HEK293 (cell line): ENCODE measurements around the gene MUC5AC.

Experiments
- CTCF ChIA-PET: fragments of 350-600 bp; formaldehyde crosslinking; extraction: SDS; loops from one replicate; lab custom pipeline; 2021; ENCODE audit warnings: antibody characterized with exemption; lab: Yijun Ruan, JAX
- POLR2A ChIA-PET: fragments of 300-600 bp; formaldehyde crosslinking; extraction: SDS; loops from one replicate; lab custom pipeline; 2020; ENCODE audit warnings: antibody characterized with exemption, inconsistent platforms; lab: Yijun Ruan, JAX
- H3K27ac ChIP-seq: fragments of 200-500 bp; sonication (Bioruptor generic); 2 replicates; pipeline ENCODE4 v1.5.1; 2014; ENCODE audit warnings: low read depth, low read length, control low read depth, inconsistent platforms; ENCODE audit errors: extremely low read depth
- H3K36me3 ChIP-seq, 2 experiments: fragments of 200-500 bp in 1 of 2; sonication (Bioruptor generic) in 1 of 2; 1 replicate in 1 of 2; 2 replicates in 1 of 2; pipeline ENCODE4 v1.5.1; 2014 to 2017; ENCODE audit warnings: inconsistent platforms in 2 of 2, low read length in 2 of 2; ENCODE audit not compliant: control insufficient read depth in 2 of 2, insufficient read depth in 1 of 2
- H3K4me1 ChIP-seq: fragments of 200-500 bp; sonication (Bioruptor generic); 2 replicates; pipeline ENCODE4 v1.5.1; 2014; ENCODE audit warnings: mild to moderate bottlenecking, low read length, inconsistent platforms; ENCODE audit not compliant: control insufficient read depth, insufficient read depth
- H3K4me3 ChIP-seq: 2 replicates; pipeline ENCODE4 v1.5.1; 2011; ENCODE audit warnings: low read depth, mild to moderate bottlenecking, control low read depth, low read length, moderate library complexity
- H3K9me3 ChIP-seq: fragments of 200-500 bp; sonication (Bioruptor generic); 2 replicates; pipeline ENCODE4 v1.5.1; 2014; ENCODE audit warnings: low read depth, low read length, inconsistent platforms; ENCODE audit not compliant: control insufficient read depth, insufficient read depth
- HOXC10 ChIP-seq: sonication (generic); formaldehyde crosslinking; IDR thresholded peaks from 2 replicates; pipeline ENCODE4 v1.8.1; 2023; ENCODE audit warnings: mild to moderate bottlenecking, missing genetic modification reagents
- REST ChIP-seq: fragments of 450-650 bp; formaldehyde crosslinking; IDR thresholded peaks from 2 replicates; pipeline ENCODE4 v1.5.1; 2016; ENCODE audit warnings: missing biosample characterization, missing genetic modification characterization
- SCRT2 ChIP-seq: fragments of 450-650 bp; formaldehyde crosslinking; IDR thresholded peaks from 2 replicates; pipeline ENCODE4 v1.5.1; 2016; ENCODE audit warnings: missing biosample characterization, missing genetic modification characterization
- SP3 ChIP-seq: fragments of 450-650 bp; formaldehyde crosslinking; IDR thresholded peaks from 2 replicates; pipeline ENCODE4 v1.5.1; 2016; ENCODE audit warnings: missing biosample characterization, missing genetic modification characterization
- TRIM28 ChIP-seq: IDR thresholded peaks from 2 replicates; pipeline ENCODE4 v1.6.1; 2011; ENCODE audit warnings: low read length, control low read depth, borderline replicate concordance
- ZNF121 ChIP-seq: fragments of 450-650 bp; formaldehyde crosslinking; IDR thresholded peaks from 2 replicates; pipeline ENCODE4 v1.5.1; 2016; ENCODE audit warnings: missing biosample characterization, missing genetic modification characterization
- ZNF239 ChIP-seq: fragments of 450-650 bp; formaldehyde crosslinking; IDR thresholded peaks from 2 replicates; pipeline ENCODE4 v1.5.1; 2016; ENCODE audit warnings: missing biosample characterization, missing genetic modification characterization
- ZNF26 ChIP-seq: fragments of 450-650 bp; formaldehyde crosslinking; IDR thresholded peaks from 2 replicates; pipeline ENCODE4 v1.5.1; 2016; ENCODE audit warnings: missing biosample characterization, missing genetic modification characterization
- ZNF341 ChIP-seq: fragments of 450-650 bp; formaldehyde crosslinking; IDR thresholded peaks from 2 replicates; pipeline ENCODE4; 2016; ENCODE audit warnings: low read depth, missing biosample characterization, missing genetic modification characterization
- ZNF350 ChIP-seq: fragments of 450-650 bp; formaldehyde crosslinking; IDR thresholded peaks from 2 replicates; pipeline ENCODE4 v1.5.0; 2017; ENCODE audit warnings: missing biosample characterization, mild to moderate bottlenecking, missing genetic modification characterization
- ZNF394 ChIP-seq: fragments of 450-650 bp; formaldehyde crosslinking; IDR thresholded peaks from 2 replicates; pipeline ENCODE4 v1.5.1; 2016; ENCODE audit warnings: missing biosample characterization, missing genetic modification characterization, mild to moderate bottlenecking, moderate library complexity, borderline replicate concordance
- ZNF433 ChIP-seq: fragments of 450-650 bp; formaldehyde crosslinking; IDR thresholded peaks from 2 replicates; pipeline ENCODE4 v1.5.1; 2016; ENCODE audit warnings: missing biosample characterization, missing genetic modification characterization, low read depth
- ZNF510 ChIP-seq: fragments of 450-650 bp; formaldehyde crosslinking; IDR thresholded peaks from 2 replicates; pipeline ENCODE4 v1.5.1; 2018; ENCODE audit warnings: mild to moderate bottlenecking, missing genetic modification characterization, missing biosample characterization; ENCODE audit not compliant: insufficient replicate concordance
- ZNF571 ChIP-seq: fragments of 450-650 bp; formaldehyde crosslinking; IDR thresholded peaks from 2 replicates; pipeline ENCODE4 v1.5.0; 2017; ENCODE audit warnings: missing biosample characterization, missing genetic modification characterization
- ZNF639 ChIP-seq: fragments of 450-650 bp; formaldehyde crosslinking; IDR thresholded peaks from 2 replicates; pipeline ENCODE4 v1.5.1; 2016; ENCODE audit warnings: missing biosample characterization, missing genetic modification characterization
- ZNF747 ChIP-seq: fragments of 450-650 bp; formaldehyde crosslinking; IDR thresholded peaks from 2 replicates; pipeline ENCODE4 v1.5.1; 2016; ENCODE audit warnings: missing biosample characterization, missing genetic modification characterization
- TF ChIP-seq, protein P1 (sequence below): fragments of 450-650 bp; IDR thresholded peaks from 2 replicates; pipeline ENCODE4 v1.5.1; 2018; ENCODE audit warnings: missing biosample characterization, mild to moderate bottlenecking, missing genetic modification characterization
- TF ChIP-seq, protein P2 (sequence below): fragments of 450-650 bp; formaldehyde crosslinking; IDR thresholded peaks from 2 replicates; pipeline ENCODE4 v1.5.1; 2016; ENCODE audit warnings: missing biosample characterization, missing genetic modification characterization, borderline replicate concordance

The MUC5AC gene

GRCh38 chr11:1178201-1178885 lies 20.6 kb downstream of the MUC5AC start:
- no peak for TF ChIP-seq HOXC10 (CRISPR knock-in tag)
- TF ChIP-seq ZNF510 (tag by site-specific recombination) = no peak
- Histone ChIP-seq H3K4me1 (no peaks in the 10 kb centered on the region), H3K4me3 (no peak overlapping the region), H3K27ac (no peak overlapping the region), H3K9me3 (no peaks in the 10 kb centered on the region), H3K36me3 (no peaks in the 10 kb centered on the region)
- POLR2A ChIA-PET = no interaction called here
- CTCF ChIA-PET = no interaction called here

GRCh38 chr11:1178906-1179305 lies 21.2 kb downstream of the MUC5AC start:
- Histone ChIP-seq H3K27ac (no peak overlapping the region), H3K4me1 (no peaks in the 10 kb centered on the region), H3K4me3 (no peak overlapping the region), H3K36me3 (no peaks in the 10 kb centered on the region), H3K9me3 (no peaks in the 10 kb centered on the region)
- ChIA-PET CTCF (no interaction called here), POLR2A (no interaction called here)
- no peak for TF ChIP-seq ZNF350 (tag by site-specific recombination)
- TF ChIP-seq ZNF747 = no peak
- TF ChIP-seq ZNF571 (tag by site-specific recombination) = no peak
- TF ChIP-seq SCRT2 = no peak
- TF ChIP-seq, protein P1, sequence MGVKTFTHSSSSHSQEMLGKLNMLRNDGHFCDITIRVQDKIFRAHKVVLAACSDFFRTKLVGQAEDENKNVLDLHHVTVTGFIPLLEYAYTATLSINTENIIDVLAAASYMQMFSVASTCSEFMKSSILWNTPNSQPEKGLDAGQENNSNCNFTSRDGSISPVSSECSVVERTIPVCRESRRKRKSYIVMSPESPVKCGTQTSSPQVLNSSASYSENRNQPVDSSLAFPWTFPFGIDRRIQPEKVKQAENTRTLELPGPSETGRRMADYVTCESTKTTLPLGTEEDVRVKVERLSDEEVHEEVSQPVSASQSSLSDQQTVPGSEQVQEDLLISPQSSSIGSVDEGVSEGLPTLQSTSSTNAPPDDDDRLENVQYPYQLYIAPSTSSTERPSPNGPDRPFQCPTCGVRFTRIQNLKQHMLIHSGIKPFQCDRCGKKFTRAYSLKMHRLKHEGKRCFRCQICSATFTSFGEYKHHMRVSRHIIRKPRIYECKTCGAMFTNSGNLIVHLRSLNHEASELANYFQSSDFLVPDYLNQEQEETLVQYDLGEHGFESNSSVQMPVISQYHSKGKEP (tag by site-specific recombination) = no peak
- no peak for TF ChIP-seq ZNF433
- TF ChIP-seq ZNF121 = no peak
- no peak for TF ChIP-seq SP3
- no peak for TF ChIP-seq ZNF239
- TF ChIP-seq, protein P2, sequence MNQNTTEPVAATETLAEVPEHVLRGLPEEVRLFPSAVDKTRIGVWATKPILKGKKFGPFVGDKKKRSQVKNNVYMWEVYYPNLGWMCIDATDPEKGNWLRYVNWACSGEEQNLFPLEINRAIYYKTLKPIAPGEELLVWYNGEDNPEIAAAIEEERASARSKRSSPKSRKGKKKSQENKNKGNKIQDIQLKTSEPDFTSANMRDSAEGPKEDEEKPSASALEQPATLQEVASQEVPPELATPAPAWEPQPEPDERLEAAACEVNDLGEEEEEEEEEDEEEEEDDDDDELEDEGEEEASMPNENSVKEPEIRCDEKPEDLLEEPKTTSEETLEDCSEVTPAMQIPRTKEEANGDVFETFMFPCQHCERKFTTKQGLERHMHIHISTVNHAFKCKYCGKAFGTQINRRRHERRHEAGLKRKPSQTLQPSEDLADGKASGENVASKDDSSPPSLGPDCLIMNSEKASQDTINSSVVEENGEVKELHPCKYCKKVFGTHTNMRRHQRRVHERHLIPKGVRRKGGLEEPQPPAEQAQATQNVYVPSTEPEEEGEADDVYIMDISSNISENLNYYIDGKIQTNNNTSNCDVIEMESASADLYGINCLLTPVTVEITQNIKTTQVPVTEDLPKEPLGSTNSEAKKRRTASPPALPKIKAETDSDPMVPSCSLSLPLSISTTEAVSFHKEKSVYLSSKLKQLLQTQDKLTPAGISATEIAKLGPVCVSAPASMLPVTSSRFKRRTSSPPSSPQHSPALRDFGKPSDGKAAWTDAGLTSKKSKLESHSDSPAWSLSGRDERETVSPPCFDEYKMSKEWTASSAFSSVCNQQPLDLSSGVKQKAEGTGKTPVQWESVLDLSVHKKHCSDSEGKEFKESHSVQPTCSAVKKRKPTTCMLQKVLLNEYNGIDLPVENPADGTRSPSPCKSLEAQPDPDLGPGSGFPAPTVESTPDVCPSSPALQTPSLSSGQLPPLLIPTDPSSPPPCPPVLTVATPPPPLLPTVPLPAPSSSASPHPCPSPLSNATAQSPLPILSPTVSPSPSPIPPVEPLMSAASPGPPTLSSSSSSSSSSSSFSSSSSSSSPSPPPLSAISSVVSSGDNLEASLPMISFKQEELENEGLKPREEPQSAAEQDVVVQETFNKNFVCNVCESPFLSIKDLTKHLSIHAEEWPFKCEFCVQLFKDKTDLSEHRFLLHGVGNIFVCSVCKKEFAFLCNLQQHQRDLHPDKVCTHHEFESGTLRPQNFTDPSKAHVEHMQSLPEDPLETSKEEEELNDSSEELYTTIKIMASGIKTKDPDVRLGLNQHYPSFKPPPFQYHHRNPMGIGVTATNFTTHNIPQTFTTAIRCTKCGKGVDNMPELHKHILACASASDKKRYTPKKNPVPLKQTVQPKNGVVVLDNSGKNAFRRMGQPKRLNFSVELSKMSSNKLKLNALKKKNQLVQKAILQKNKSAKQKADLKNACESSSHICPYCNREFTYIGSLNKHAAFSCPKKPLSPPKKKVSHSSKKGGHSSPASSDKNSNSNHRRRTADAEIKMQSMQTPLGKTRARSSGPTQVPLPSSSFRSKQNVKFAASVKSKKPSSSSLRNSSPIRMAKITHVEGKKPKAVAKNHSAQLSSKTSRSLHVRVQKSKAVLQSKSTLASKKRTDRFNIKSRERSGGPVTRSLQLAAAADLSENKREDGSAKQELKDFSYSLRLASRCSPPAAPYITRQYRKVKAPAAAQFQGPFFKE (tag by site-specific recombination) = no peak
- no peak for TF ChIP-seq ZNF341 (tag by site-specific recombination)
- no peak for TF ChIP-seq TRIM28
- no peak for TF ChIP-seq REST
- no peak for TF ChIP-seq ZNF26 (tag by site-specific recombination)
- no peak for TF ChIP-seq ZNF639
- TF ChIP-seq ZNF394 = no peak
